HFFc6 (cell line): ENCODE results near the gene RGS8. TPM values are rescaled to one million over a fixed set of nuclear protein-coding genes. Genes with fewer than 3 reads are reported as not detected.

Experiments used
- DNase-seq: peaks from one replicate; pipeline ENCODE4 v3.0.0-alpha.2; 2018
- H3K27ac Mint-ChIP-seq: 2 replicates; pipeline ENCODE4 v1.8.0; 2020; ENCODE audit warnings: mild to moderate bottlenecking, mixed read lengths
- H3K27me3 Mint-ChIP-seq: 2 replicates; pipeline ENCODE4 v1.8.0; 2021; ENCODE audit warnings: mild to moderate bottlenecking, moderate library complexity, mixed read lengths; ENCODE audit not compliant: insufficient read depth
- H3K36me3 Mint-ChIP-seq: 2 replicates; pipeline ENCODE4 v1.8.0; 2021; ENCODE audit warnings: low read depth, mixed read lengths
- H3K4me1 Mint-ChIP-seq: 2 replicates; pipeline ENCODE4 v1.8.0; 2020; ENCODE audit warnings: low read depth, mixed read lengths
- H3K4me3 Mint-ChIP-seq: 2 replicates; pipeline ENCODE4 v1.8.0; 2020; ENCODE audit warnings: mild to moderate bottlenecking, moderate library complexity, mixed read lengths
- H3K9me3 Mint-ChIP-seq: 2 replicates; pipeline ENCODE4 v1.8.0; 2020; ENCODE audit warnings: mild to moderate bottlenecking, mixed read lengths
- CTCF ChIP-seq: fragments of 200-600 bp; sonication (generic); IDR thresholded peaks from 2 replicates; pipeline ENCODE4 v1.5.0; 2021; ENCODE audit warnings: antibody characterized with exemption, mild to moderate bottlenecking
- total RNA-seq, 6 experiments: library from RNA; stranded (reverse); fragmentation: NEBNext Ultra II Directional; extraction: Animal tissue kit (Norgen Biotek cat#: 25700); gene quantifications; 2 replicates in 1 of 6; 3 replicates in 5 of 6; pipeline ENCODE4 v1.2.3, GENCODE V29; 2021

Gene RGS8
- total RNA-seq, 6 experiments from 2014 or later: not detected

- Mint-ChIP-seq H3K4me3 (no peak overlapping the region), H3K27ac (no peak overlapping the region), H3K4me1 (no peaks in the 10 kb centered on the region), H3K36me3 (no peaks in the 10 kb centered on the region), H3K27me3 (peaks cover 2% of the 10 kb centered on the region), H3K9me3 (no peaks in the 10 kb centered on the region)
- no peak for TF ChIP-seq CTCF
- DNase-seq: no peak
Measured at GRCh38 chr1:182716740-182717720, 32.6 kb upstream of the RGS8 start.

DNA sequence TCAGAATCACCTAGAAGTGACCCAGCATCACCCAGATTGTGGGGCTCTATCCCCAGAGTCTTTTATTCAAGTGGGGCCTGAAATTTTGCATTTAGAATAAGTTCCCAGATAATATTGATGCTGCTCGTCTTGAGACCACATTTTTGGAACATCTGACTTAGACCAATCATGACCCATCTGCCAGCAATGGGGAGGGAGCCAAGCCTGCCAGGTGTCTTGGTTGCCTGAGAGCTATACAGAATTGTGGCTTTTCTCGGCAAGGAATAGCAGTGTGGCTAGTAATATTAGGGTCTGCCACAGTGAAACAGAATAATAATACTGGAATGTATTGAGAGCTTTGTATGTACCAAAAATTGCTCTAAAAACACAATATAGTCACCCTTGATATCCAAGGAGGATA lies 31.1 kb upstream of the RGS8 start:
- no peaks in the 10 kb centered on the region for H3K36me3 Mint-ChIP-seq
- H3K9me3 Mint-ChIP-seq: no peaks in the 10 kb centered on the region
- H3K4me1 Mint-ChIP-seq: no peaks in the 10 kb centered on the region
- H3K27me3 Mint-ChIP-seq: peaks cover 4% of the 10 kb centered on the region
- no peak for TF ChIP-seq CTCF
- no peak overlapping the region for H3K27ac Mint-ChIP-seq
- H3K4me3 Mint-ChIP-seq: no peak overlapping the region
- DNase-seq: no peak

DNA sequence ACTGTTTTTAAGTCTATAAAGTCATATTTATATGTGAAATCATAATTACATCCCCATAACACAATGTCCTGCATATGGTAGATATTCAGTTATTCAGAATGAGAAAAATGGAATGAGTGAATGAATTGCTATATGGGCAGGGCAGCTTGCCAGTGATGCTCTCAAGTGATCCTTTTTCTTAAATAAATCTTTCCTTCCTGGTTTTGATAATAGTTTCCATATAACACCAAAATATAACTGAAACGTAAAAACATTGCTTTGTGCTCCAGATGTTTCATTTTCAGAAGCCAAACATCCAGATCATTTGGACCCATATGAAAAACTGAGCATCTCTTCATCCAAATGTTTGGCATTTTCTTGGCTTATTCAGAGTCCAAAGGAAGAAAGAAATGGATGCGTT lies 30.2 kb upstream of the RGS8 start:
- peaks cover 4% of the 10 kb centered on the region for H3K27me3 Mint-ChIP-seq

DNA sequence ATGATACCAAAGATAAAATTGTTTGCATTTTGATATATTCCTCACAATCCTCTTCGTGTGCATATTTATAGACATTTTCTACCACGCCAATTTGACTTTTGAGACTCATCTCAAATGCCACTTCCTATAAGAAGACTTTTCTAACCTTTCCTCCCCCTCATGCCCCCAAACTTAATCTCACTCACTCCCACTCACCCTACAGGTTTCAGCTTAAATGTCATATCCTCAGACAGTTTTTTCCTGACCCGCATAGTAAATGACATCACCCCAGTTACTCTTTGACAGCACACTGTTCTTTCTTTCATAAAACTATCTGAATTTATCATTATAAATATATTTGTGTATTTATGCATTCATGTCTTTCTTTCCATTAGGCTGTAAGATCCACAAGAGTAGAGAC lies 29.6 kb upstream of the RGS8 start:
- H3K9me3 Mint-ChIP-seq: no peaks in the 10 kb centered on the region
- no peaks in the 10 kb centered on the region for H3K36me3 Mint-ChIP-seq
- no peak for TF ChIP-seq CTCF
- DNase-seq: no peak
- no peak overlapping the region for H3K27ac Mint-ChIP-seq
- H3K4me1 Mint-ChIP-seq: no peaks in the 10 kb centered on the region
- H3K4me3 Mint-ChIP-seq: no peak overlapping the region
- H3K27me3 Mint-ChIP-seq: peaks cover 4% of the 10 kb centered on the region

More for the DNA sequence above, 30.2 kb upstream of the RGS8 start:
- no peaks in the 10 kb centered on the region for H3K9me3 Mint-ChIP-seq
- TF ChIP-seq CTCF: no peak
- no peaks in the 10 kb centered on the region for H3K36me3 Mint-ChIP-seq
- no peak overlapping the region for H3K4me3 Mint-ChIP-seq
- no peak overlapping the region for H3K27ac Mint-ChIP-seq
- DNase-seq: no peak
- no peaks in the 10 kb centered on the region for H3K4me1 Mint-ChIP-seq

DNA sequence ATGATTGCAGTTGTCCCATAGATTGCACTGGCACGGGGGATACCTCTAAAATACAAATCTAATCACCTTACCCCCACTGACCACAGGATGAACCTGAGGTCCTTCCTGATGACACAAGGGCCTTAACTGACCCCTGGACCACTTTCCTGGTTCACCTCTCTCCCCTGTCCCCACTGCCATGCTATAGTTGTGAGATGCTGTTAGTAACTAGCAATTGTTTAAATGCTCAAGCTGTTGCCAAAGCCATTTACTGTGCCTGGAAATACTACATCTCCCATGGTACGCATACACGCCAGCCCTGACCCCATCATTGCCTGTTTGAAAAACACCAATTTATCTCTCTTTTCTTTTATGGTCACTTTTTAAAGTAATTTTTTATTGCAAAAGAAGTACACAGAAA lies 29.1 kb upstream of the RGS8 start:
- H3K4me3 Mint-ChIP-seq: no peak overlapping the region
- H3K4me1 Mint-ChIP-seq: no peaks in the 10 kb centered on the region
- H3K36me3 Mint-ChIP-seq: no peaks in the 10 kb centered on the region
- no peak for DNase-seq
- H3K27me3 Mint-ChIP-seq: peaks cover 4% of the 10 kb centered on the region
- no peak for TF ChIP-seq CTCF
- H3K9me3 Mint-ChIP-seq: no peaks in the 10 kb centered on the region
- H3K27ac Mint-ChIP-seq: no peak overlapping the region
